IPS-NIHi7 (cell line): ENCODE data around the gene SAP30BP.

ENCODE experiments used
- DNase-seq: peaks from one replicate; pipeline ENCODE4 v3.0.0; 2012; ENCODE audit warnings: mixed read lengths; ENCODE audit errors: extremely low spot score

The SAP30BP gene

GRCh38 chr17:75719732-75720131, 52.6 kb downstream of the SAP30BP start:
- no peak for DNase-seq

DNA sequence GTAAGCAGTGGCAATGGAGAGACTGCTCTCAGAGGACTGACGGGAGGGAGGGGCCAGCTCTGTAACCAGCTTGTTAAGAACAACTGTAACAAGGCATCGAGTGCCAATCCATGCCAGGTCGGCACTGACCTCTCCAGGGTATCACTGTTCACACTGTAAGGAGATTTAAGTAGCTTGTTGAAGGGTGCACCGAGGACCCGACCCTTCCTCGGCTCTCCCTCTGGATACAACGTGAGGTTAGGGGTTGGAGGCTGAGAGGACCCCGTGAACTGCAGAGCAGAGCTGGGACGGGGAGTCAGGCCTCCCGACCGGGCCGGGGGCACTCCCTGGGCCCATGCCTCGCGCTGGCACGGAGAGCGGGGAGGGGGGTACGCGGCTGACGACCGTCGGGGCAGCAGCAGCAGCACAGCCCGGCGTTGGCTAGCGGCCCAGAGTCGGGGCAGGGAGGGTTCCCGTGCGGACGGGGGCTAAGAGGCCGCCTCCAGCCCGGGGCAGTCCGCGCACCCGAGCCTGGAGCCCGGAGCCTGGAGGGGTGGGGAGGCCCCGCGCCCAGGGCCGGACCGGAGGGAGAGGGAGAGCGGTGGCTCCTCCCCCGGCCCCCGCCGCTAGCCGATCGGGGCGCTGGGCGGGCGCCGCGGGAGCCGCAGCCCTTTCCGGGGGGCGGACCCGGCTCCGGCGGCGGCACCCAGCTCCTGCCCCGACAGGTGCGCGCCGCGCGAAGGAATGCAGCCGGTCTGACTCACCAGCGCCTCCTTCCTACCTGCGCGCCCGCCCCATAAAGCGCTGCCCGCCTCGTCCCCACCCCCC, 53.7 kb downstream of the SAP30BP start, which contains the start of gene ITGB4:
Gene ITGB4 (plus strand): TSS at position 804 of the 807 bp plus-strand sequence. CDS start 3,245 bp downstream, outside the sequence.
- DNase-seq: peak; percentile 93

DNA sequence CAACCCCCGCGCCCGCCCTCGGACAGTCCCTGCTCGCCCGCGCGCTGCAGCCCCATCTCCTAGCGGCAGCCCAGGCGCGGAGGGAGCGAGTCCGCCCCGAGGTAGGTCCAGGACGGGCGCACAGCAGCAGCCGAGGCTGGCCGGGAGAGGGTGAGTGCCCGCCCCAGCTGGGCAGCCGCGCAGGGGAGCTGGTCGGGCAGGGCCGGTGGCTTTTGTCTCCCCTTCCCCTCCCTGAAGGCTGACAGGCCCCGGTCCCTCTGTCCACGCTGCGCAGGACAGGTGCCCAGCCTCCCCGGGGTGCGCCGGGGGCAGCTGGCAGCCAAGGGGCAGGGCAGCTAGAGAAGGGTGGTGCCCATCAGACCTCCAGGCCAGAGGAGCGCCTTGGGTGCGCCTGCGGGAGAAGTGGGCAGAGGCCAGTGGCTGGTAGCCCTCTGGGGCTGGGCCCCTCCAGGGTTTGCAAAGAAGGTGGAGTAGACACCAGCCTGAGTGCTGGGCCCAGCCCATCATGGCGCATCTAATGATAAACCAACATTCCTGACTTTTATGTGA, 54.4 kb downstream of the SAP30BP start:
- DNase-seq: no peak

GRCh38 chr17:75722076-75722475, 54.9 kb downstream of the SAP30BP start:
- no peak for DNase-seq

DNA sequence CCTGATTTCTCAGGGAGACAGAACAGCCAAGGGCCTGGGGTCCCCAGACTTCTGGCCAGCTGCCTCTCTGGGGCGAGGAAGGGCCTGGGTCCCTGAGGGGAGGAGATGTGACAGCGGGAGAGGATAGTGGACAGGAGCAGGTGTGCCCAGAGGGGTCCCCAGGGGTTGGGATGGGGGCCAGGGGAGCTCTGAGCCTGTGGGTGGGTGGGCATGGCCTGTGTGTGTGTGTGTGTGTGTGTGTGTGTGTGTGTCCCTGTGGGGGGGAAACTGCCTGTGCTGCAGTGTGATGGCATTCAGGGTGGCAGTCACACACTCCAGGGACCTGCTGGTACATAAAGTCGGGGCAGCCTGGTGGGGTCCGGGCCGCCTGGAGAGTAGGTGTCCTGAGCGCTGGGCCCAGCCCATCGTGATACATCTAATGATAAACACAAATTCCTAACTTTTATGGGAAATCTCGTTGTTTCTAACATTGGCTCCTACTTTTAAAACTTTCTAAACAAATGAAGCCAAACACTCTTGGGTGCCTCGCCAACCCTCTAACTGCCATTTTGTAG, 55.5 kb downstream of the SAP30BP start:
- DNase-seq: no peak

GRCh38 chr17:75723171-75723930, 56.2 kb downstream of the SAP30BP start:
- no peak for DNase-seq

DNA sequence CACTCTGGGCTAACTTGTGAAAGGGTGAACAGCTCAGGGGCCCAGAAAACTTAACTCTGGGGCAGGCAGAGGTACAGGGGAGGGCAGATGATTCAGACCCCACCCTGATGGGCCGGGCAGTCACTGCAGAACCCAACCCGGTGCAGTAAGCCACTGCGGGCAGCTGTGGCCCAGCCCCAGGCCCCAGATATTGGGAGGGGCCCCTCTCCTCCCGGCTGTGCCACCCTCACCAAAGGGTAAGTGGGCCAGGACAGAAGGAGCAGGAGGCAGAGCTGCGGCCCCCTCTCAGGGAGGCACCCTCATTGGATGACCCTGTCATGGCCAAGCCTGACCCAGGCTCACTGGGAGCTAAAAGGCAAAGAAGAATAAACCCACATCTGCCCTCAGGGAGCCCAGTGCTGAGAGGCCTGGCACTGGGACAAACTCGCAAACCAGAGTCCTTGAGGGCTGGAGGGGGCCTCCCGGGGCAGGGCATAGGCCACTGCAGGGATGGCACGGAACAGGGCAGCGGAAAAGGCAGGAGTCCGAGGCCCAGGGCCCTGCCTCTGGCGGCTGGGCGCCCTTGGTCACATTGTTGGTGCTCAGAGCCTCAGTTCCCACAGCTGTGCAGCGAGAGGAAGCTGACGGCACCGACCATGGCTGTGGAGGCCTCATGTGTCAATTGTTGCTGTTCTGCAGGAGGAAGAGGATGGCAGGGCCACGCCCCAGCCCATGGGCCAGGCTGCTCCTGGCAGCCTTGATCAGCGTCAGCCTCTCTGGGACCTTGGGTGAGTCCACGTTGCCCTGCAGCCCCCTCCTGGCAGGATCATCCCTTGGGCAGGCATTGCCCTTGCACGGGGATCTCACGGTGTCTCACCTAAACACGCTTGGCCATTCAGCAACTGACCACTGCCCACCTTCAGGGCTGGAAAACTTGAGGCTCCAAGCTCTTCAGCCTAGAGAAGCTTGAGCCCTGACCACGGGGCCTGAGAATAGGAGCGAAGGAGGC, 57.2 kb downstream of the SAP30BP start:
- DNase-seq: no peak

GRCh38 chr17:75725504-75725903, 58.4 kb downstream of the SAP30BP start:
- DNase-seq: no peak

GRCh38 chr17:75727391-75727790, 60.3 kb downstream of the SAP30BP start:
- no peak for DNase-seq

DNA sequence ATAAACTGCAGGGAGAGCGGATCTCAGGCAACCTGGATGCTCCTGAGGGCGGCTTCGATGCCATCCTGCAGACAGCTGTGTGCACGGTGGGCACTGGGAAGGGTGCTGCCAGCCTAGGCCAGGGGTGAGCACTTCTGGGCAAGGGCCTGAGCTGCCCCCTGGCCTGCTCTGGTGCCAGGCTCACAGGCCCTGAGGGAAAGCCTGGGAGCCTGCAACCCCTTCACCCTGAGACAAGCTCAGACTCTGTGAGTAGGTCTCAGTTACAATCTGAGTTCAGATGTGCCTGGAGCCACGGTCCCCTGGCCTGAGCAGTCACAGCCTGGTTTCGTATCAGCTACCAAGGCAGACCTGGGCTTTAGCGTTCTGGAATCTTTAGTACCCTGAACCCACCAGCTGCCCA, 62.2 kb downstream of the SAP30BP start:
- no peak for DNase-seq

- DNase-seq: no peak
These were observed 62.9 kb downstream of the SAP30BP start for GRCh38 chr17:75730065-75730464.

DNA sequence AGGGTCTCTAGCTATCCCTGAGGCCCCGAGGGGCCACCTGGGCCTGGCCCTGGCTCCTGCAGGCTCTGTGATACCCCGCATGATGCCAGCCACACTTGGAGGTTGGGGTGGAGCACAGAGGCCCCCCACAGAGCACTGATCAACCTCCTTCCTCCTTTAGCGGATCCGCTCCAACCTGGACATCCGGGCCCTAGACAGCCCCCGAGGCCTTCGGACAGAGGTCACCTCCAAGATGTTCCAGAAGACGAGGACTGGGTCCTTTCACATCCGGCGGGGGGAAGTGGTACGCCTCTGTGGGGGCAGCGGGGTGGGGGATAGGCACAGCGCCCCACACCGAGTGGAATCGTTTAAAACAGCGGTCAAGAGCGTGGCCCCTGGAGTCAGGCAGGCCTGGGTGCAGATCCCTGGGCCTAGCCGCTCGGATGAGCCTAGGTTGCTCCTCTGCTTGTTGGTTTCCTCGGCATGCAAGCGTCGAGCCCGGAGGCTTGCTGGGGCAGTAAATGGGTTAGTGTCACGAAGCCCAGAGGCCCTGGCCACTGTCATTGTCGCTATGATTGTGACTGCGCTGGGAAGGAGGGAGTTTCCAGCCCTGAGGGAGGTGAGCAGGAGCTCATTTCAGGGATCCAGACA, 64.1 kb downstream of the SAP30BP start:
- DNase-seq: no peak

- no peak for DNase-seq
These were observed 64.8 kb downstream of the SAP30BP start for GRCh38 chr17:75731716-75732498.

DNA sequence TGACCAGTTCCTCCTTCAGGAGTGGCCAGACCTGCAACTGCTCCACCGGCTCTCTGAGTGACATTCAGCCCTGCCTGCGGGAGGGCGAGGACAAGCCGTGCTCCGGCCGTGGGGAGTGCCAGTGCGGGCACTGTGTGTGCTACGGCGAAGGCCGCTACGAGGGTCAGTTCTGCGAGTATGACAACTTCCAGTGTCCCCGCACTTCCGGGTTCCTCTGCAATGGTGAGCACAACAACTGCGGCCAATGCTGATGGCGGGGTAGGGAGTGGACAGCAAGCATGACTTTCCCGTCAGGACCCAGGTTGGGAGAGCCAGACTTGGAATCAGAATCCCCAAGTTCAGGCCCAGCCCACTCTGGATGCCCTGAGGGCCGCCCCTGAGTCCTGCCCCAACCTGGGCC, 66.3 kb downstream of the SAP30BP start:
- no peak for DNase-seq

GRCh38 chr17:75734674-75735294, 67.6 kb downstream of the SAP30BP start:
- DNase-seq: no peak

GRCh38 chr17:75736173-75736835, 69.2 kb downstream of the SAP30BP start:
- no peak for DNase-seq

- no peak for DNase-seq
These were observed 70.2 kb downstream of the SAP30BP start for GRCh38 chr17:75737133-75737962.

- no peak for DNase-seq
These were observed 71.2 kb downstream of the SAP30BP start for GRCh38 chr17:75738218-75738802.
